NK-92 (cell line): ENCODE measurements around the gene SLC47A2.
"Not testable (repeated sequence)": the region's sequence is repeated elsewhere in the genome, so short reads cannot be mapped to it uniquely, and the experiment has no call there.

ENCODE experiments used
- DNase-seq: peaks from one replicate; lab custom pipeline; 2025; ENCODE audit not compliant: unreplicated experiment; lab: John Stamatoyannopoulos, UW

Gene SLC47A2, protein sequence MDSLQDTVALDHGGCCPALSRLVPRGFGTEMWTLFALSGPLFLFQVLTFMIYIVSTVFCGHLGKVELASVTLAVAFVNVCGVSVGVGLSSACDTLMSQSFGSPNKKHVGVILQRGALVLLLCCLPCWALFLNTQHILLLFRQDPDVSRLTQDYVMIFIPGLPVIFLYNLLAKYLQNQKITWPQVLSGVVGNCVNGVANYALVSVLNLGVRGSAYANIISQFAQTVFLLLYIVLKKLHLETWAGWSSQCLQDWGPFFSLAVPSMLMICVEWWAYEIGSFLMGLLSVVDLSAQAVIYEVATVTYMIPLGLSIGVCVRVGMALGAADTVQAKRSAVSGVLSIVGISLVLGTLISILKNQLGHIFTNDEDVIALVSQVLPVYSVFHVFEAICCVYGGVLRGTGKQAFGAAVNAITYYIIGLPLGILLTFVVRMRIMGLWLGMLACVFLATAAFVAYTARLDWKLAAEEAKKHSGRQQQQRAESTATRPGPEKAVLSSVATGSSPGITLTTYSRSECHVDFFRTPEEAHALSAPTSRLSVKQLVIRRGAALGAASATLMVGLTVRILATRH

DNA sequence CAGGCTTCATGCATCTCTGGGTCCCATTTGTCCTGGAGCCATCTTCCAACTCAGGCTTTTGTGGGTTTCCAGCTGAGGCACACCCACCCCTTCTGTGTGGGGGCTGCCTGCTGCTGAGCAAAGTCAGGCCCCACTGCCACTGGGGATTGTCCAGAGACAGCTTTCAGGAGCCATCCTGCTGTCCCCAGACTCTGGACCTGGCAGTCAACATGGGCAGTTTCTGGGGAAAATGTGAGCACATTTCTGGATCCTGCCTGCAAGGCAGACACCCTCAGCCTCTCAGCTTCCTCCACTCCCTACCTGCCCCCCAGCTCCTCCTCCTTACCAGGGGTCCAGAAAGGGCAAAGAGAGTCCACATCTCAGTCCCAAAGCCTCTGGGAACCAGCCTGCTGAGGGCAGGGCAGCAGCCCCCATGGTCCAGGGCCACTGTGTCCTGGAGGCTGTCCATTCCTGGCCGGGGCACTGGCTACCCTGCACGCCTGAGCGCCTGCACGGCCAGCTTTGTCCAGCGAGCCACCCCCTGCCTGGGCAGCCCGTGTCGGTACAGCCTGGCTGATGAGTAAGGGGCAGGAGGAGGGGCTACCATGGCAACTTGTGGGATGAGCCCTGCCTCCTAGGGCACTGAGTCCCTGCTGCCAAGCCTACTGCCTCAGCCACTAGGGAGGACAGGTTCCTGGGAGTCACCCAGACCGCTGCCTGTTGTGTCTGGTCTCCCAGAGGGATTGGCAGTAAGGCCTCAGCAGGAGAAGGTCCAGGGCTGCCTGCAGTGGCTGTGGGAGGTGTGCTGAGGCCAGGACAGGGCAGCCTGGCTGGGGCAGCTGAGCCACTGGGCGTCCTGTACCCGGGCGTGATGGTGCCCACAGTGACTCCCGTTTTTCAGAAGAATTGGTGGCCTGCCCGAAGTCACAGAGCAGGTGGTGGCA lies at the start of gene SLC47A2:
TSS of gene SLC47A2 (minus strand) at position 477 of the 923 bp plus-strand sequence. CDS start at position 448, 29 bp downstream.
- no peak for DNase-seq

DNA sequence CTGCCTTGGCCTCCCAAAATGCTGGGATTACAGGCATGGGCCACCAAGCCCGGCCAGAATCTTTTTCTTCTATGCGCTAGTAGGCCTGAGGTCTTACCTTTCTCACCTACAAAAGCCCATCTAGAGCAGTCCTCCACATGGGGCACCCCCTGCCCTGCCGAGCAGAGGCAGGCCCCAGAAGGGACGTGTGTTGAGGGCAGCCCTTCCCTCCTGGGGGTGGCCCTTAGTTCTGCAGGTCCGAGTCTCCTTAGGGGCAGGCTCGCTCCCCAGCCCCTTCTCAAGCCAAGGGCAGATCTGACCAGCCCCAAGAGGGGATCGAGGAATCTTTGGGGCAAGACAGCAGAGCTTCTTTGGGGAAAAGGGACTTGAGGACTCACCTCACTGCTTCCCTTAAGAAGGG lies 49.6 kb upstream of the SLC47A2 start:
- DNase-seq, result no peak

DNA sequence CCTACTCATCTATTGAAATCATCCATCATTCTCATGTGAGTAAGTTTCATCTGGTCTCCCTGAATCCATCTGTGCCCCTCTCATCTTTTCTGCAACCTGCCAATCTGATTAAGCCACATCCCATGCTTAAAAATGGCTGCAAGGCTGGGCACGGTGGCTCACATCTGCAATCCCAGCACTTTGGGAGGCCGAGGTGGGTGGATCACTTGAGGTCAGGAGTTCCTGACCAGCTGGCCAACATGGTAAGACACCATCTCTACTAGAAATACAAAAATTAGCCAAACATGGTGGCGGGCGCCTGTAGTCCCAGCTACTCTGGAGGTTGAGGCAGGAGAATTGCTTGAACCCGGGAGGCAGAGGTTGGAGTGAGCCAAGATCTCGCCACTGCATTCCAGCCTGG lies 47.6 kb upstream of the SLC47A2 start:
- not testable (repeated sequence) for DNase-seq

DNA sequence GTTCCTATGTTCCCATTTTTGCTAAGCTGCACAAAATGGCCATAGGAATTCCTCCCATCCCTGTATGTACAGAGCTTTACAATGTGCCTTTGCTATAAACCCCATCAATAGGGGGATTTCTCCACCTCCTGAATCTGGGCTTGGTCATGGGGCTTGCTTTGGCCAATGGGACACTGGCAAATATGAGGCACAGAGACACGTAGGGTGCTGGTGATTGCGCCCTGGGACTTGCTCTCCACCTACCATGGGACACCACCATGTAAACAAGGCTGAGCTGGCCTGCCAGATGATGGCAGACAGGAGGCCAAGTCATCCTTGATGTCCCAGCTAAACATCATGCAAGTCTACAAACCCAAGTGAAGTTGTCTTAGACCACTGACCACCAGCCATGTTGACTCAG lies 47.0 kb upstream of the SLC47A2 start:
- DNase-seq, result no peak

DNA sequence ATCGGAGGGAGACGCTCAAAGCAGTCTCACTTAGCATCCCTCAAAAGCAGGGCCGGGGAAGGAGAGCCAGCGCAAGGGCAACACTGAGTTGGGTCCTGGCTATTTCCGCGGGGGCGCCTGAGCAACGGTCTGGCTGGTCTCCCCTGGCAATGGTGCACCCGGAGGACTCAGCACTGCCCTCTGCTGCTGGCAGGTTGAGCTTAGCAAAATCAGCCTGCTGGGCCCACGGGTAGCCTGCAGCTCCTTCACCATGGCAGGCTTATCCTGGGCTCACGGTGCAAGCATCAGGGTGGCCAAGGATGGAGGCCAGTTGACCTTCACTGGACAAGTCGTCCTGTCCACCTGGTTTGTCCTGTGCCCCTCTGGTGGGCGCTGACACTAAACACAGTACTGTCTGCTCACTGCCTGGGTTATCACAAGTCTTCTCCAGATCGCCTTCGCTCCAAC lies 46.2 kb upstream of the SLC47A2 start:
- DNase-seq, result no peak

DNA sequence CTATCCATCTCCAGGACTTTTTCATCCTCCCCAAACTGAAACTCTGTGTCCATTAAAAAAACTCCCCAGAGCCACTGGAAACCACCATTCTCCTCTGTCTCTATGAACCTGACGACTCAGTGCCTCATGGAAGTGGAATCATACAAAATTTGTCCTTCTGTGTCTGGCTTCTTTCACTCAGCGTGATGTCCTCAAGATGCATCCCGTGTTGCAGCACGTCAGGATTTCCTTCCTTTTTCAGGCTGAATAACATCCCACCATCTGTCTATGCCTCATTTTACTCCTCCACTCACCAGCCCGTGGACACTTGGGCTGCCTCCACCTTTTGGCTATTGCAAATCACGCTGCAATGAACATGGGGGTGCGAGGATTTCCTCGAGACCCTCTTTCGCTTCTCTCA lies 44.4 kb upstream of the SLC47A2 start:
- no peak for DNase-seq

DNA sequence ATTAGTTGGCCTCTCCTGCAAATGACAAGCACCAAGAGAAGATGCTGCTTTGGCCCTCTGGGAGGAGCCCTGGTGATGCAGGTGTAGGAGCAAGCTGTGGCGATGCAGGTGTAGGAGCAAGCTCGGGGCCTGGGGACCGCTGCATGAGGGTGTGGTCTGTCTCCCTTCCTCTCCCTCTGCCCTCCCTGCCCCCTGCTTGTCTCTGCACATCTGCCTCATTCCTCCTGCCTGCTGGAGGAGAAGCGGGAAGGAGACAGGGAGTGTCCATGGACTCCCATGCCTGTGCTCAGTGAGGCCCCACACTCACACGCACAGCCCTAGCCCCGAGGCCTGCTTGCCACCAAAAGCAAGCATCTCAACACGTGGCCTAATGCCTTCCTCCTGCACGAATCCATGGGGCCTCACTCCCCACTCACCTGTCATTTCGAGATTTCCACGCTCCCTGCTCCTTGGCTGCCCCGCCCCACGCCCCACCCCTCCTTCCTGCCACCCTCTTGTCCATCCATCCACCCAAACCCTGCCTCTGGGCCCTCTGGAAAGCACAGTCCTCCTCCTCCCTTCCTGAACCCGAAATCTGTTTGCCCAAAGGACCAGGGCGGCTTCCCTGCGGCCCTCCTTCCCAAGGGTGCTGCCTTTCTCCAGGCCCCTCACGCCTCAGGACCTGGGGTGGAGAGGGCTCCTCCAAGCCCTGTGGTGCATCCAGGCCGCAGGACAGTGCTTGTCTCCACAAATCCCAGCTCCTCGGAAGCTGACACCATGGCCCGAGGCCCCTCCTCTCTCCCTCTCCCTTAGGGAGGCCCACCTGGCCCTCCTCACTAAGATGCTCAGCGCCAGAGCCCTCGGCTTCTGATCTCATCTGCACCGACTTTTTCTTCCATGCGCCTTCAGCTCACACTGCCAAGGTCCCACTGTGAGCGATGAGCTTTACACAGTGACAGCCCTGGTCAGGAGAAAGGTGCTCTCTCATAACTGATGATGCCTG lies 43.5 kb upstream of the SLC47A2 start:
- DNase-seq, result no peak

DNA sequence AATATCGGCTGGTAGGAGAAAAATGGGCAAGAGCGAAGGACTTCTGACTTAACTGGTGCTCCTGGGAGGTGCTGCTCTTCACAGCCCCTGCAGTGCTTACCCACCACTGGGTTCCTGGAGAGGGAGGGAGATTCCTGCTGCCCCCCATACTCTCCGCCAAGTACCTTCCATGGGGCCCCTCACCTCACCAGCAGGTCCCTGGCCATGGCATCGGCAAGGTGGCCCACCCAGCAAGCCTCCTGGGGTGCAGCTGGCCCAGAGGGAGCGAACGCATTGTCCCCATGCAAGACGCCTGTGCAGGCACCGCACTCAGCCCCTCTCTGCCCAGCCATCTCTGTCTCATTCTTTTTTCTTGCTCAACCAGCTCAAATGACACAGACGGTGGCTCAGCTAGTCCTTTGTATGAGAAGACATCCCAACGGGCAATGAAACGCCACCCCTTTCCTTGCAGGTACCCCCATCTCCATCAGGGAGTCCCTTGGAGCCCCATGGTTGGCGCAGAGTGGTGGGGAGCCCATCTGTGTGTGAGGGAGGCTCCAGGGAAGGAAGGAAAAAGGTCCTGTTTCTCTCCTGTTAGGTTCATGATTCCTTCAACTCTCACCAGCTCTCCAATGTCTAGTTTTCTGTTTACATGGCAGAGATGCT lies 41.3 kb upstream of the SLC47A2 start:
- DNase-seq, result no peak

DNA sequence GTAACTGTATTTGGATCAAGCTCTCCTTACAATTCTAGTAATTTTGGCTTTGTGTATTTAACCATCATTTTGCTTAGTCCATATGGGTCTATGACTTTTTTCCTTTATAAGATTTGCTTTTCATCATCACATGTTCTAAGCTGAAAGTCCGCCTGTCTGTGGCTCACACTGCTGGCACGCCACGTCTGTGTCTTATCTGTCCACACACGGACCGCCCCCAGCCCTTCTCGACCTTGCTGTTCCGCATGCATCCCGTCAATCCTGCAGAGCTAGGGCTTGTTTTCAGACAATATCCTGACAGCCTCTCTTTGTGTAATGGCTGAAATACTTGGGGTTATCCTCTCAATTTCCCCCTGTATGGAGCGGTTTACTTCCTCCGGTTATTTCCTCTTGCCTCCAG lies 40.2 kb upstream of the SLC47A2 start:
- DNase-seq, result no peak

DNA sequence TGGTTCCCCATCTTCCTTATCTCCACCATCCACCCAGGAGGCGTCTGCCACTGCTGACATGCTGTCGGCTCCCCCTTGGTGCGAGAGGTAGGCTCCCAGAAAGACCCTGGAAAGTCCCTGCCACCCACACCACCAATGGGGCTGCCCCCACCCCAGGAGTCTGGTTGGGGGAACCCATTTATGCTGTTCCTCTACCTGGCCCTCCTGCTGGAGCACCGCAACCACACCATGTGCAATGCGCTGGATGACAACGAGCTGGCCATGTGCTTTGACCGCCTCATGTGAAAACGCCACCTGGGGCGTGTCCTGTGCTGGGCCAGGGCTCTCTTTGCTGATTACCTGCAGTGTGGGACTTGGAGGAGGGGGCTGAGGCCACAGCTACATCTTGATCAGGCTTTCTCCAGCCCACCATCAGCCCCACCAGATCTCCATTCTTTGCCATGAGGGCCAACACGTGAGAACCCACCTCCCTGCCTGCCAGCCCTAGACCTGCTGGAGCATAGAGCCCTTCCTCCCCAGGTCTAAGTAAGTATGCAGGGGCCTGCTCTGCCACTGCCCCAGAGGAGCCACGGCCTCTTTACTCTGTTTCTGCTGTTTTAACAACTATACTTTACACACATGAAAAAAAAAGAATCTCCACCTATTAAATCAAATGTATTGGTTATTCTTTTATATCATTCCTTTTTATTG lies 39.6 kb upstream of the SLC47A2 start:
- no peak for DNase-seq

DNA sequence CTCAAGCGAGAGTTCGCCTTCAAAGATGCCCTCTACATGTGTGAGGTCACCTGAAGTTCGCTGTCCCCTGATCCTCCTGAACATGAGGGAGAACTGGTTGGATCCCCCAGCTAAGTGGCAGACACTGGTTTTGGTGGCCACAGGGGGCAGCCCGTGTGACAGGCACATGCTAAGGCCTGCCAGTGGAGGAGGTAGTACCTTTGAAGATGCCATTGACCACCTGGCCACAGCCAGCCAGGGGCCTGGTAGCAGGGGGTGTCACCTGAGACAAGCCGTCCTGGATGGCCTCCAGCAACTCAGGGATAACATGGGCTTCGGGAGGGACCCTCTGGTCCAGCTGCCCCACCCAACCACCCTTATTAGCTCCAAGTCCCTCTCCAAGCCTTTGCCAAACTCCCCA lies 39.0 kb upstream of the SLC47A2 start:
- no peak for DNase-seq

DNA sequence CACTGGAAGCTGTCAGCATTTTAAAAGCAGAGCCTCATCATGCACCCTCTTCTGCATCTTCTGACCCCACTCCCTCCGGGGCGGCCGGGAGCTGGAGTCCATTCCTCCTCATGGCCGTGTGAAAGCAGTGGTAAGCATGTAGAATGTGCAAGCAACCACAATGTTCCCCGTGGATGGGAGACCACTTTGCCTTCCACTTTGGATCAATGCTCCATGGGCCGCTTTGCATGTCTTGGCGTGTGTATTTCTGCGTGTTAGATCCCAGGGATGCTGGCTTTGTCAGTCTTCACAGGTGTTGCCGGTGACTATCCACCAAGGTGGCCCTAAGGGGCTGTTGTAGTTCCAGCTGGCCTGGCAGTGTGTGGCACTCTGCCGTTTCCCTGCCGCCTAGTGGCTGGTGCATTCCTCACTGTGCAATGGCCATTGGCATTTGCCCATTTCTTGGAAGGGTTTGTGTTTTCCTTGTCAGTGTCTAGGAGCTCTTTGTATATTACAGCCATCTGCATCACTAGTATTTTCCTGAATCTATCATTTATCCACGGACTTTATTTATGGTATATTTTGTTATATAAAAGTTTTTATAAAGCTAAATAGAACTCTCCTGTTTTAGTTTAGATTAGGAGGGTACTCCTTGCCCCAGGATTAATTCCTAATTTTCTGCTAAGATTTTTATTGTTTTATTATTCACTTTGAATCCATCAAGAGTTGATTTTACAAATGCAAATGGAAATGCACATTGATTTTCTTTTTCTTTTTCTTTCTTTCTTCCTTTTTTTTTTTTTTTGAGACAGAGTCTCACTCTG lies 37.5 kb upstream of the SLC47A2 start:
- no peak for DNase-seq

DNA sequence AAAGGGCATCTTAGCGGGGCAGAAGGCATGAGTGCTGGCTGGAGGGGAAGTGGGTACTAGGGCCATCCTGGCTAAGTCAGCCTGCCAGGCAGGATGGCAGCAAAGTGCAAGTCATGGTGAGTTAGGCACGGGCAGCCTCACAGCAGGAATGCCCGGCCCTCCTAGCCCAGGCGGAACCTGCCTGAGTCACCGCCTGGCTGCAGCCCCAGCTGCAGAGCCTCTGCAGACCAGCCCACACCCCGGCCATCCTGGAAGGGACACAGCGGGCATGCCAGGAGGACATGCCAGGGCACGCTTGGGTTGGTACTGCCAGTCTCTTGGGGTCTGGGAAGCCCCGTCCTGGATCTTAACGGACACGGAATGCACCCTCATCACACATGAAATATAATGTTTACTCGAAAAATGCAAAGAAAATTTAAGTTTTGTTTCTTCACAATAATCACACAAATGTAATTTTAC lies 36.7 kb upstream of the SLC47A2 start:
- no peak for DNase-seq

DNA sequence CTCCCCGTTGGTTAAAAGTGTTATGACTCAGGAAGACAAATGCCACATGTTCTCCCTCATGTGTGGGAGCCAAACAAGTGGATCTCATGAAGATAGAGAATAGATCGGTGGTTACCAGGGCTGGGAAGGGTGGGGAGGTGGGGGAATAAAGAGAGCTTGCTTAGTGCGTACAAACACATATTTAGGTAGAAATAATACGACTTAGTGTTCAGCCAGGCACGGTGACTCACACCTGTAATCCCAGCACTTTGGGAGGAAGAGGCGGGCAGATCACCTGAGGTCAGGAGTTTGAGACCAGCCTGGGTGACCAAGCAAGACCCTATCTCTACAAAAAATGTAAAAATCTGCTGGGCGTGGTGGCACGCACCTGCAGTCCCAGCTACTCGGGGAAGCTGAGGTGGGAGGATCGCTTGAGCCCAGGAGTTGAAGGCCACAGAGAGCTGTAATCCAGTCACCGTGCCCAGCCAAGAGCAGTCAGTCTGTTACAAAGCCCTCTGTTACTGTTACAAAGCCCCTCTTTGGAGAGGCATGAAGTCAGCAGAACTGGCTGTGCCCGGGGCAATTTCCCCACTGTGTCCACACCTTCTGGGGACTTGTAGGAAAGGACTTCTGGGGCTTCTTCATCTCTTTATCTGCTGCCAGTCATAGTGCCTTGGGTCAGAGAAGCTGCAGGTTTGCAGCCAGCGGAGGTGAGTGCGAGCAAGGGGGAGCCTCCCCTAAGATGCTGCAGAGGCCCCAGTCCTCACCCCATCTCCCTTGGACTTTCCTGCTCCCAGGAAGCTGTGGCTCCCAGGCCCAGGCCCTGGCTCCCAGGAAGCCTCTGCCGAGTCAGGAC lies 36.0 kb upstream of the SLC47A2 start:
- DNase-seq, result no peak

DNA sequence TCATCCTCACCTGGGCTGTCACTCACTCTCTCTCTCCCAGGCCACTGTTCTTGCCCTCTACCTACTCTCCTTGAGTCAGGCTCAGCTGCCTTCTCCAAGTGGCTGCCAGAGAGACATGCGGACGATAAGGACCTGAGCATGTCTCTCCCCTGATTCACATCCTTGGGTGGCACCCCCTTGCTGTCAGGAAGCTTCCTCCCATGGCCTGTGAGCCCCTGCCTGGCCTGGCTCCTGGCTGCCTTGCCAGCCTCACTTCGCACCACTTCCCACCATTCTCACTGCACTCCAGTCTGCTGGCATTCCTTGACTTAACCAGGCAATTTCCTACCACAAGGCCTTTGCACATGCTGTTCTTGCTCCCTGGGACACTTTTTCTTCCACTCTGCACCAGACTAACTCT lies 34.5 kb upstream of the SLC47A2 start:
- DNase-seq, result no peak

DNA sequence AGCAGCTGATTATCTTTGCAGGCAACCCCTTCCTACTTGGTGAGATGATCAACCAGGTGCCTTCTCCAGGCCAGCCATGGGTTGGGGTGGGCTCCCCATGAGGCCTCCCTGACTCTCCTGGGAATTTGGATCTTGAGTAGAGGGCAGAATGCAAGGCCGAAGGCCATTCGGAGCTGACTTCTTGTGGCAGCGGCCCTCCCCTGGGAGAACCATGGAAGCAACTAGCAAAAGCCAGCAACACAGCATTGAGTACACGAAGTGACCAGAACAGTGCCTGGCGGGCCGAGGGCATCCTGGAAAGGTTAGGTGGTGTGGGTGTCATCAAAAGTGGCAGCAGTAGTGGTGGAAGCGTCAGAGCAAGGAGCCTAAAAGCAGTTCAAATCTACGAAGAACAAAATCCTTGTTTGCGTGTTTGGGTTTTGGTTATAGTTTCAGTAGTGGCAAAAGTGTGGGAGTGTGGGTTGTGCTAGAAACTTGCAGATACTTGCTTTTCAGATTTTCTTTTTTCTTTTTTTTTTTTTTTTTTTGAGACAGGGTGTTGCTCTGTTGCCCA lies 33.7 kb upstream of the SLC47A2 start:
- DNase-seq, result no peak

DNA sequence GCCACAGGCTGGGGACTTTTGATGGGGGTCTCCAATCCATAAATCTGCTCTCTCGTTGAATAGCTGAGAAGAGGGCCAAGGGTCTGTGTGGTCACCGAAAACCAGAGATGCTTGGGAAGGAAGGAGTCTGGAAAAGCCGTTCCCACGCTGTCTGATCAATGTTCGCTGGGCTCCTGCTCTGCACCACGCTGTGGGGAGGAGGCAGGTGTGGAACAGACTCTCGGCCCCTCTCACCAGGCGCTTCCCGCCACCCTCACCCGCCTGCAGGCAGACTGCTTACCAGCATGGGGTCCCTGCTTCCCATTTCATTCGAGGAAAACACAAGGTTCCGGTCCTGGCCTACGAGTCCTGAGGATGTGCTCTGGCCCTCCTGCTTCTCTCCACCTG lies 32.4 kb upstream of the SLC47A2 start:
- no peak for DNase-seq
